AG20443 (cell line): Measurements from ENCODE around the gene SH2D4B.

Source experiments
- DNase-seq: peaks from one replicate; pipeline ENCODE4 v3.0.0; 2012; ENCODE audit warnings: low spot score, mixed read lengths

SH2D4B gene

DNA sequence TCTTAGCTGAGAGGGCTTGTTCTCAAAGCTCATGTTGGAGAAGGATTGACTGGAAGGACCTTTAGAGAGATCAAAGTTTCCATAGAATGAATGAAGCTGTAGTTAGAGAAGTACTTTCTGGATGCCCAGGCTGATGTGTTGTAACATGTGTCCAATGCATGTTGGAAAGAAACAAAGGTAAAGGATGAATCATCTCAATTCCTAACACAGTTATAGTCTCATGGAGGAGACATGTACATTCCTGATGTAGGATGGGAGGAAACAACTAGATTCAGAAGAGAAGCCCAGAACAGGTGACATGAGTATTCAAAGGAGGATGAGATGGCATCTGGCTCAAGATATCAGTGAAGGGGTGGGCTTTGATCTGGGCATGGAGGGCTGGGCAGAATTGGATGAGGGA, 152.7 kb downstream of the SH2D4B start:
- DNase-seq, result no peak

DNA sequence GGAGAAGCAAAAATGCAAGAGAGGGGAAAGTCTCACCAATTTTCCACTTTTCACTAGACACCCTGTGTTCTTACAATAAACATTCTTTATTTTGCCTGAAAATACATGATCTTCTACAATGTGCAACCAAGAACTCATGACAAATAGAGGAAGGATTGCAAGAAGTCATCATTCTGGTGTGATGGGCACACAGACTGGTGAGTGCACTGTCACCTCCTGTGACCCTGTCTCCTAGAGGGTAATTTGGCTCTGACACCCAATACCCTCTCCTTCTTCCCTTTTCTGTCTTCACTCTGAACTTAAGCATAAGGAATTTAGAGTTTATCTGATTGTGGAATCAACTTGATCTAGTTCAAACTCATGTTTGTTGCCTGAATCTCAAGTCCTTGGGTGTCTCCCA, 153.7 kb downstream of the SH2D4B start:
- DNase-seq, result no peak

DNA sequence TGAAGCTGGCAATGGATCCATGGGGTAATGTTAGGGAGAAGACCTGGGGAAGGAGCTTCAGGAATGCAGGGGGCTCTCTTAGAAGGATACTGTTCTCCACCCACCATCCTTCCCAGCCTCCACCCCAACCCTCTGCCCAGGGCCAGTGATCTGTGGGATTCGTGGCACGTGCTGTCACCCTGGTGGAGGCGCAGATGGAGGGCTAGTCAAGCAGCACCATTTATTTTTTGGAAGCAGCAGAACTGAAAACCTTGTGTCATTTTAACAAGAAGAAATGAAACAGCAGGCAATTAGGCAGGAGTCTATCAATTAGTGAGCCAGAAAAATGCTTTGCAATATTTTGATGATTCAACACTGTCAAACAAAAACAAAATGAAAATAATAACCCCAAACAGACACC, 155.9 kb downstream of the SH2D4B start:
- DNase-seq, result no peak

DNA sequence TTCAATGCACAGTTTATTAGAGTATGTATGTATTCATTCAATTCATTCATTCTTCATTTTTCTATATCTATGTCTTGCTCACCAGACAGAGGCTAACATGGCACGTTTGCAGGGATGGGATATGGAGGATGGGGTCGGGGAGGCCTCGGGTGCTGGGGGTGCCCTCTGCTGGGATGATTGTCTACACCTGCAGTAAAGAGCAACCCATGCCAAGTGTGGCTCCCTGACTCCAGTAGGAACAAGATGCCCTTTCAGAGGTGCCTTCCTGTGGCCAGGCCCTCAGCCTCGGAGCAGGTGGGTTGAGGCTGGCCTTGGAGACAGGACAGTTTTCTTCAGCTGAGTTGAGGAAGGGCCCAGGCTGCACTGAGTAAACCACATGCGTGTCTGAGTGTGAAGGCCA, 157.2 kb downstream of the SH2D4B start:
- no peak for DNase-seq
